Measurements from ENCODE around the gene ITGB2. TPM values are rescaled to one million over a fixed set of nuclear protein-coding genes. Genes with fewer than 3 reads are reported as not detected.

The ITGB2 gene
- polyA plus RNA-seq, 1 of the 3 experiments (the other 2 are of a cell fraction), result 0.77 TPM

DNA sequence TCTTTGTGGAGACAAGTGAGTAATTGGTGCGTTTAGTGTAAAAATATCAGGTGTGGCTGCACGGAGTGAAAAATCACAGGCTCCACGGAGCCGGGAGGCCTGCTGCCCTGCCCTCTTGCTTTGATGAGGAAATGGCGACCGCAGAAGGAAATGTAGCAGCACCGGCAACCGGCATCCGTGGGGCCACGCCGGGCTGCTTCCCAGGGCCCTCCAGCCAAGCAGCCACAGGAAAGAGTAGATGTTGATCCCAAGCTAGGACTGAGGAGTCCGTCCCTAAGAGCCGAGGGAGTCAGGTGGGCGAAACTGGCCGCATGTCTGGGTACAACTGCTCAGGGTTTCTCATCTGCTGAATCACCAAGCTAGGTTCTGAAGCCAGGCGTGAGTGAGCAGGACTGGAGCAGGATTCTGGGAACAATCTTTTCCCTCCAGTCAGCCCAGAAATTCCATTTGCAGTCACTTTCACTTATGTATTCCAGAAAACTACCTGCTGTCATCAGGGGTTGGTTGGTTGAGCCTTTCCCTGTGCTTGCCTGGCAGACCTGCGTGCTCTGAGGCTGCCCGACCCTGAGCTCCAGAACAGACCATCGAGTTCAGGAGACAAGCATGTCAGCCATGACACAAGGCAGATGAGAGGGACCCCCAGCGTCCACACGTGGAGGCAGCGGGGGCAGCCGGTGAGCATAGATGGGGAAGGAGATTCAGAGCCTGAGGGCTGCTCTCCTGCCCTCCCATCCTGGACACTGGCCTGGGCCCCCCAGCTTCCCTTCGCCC lies 5.8 kb upstream of the ITGB2 start (continued):
- TF ChIP-seq USF2 (IDR thresholded peaks at IDR 0.05; ENCODE audit: borderline replicate concordance, low read depth, low read length) (no peak), GABPA (IDR thresholded peaks at IDR 0.05; ENCODE audit: low read depth) (no peak), SMC3 (IDR thresholded peaks at IDR 0.05; ENCODE audit: low read depth, low read length) (no peak), YY1 (IDR thresholded peaks at IDR 0.05; ENCODE audit: low read depth) (no peak), USF1 (IDR thresholded peaks at IDR 0.05; ENCODE audit: borderline replicate concordance, low read depth) (no peak), RAD21 (IDR thresholded peaks at IDR 0.05; ENCODE audit: low read length) (no peak), GATA2 (CRISPR knock-in tag; IDR thresholded peaks at IDR 0.05) (no peak), NRF1 (IDR thresholded peaks at IDR 0.05; ENCODE audit: low read depth, low read length) (no peak)

GRCh38 chr21:44925378-44925755 lies 4.7 kb upstream of the ITGB2 start:
- TF ChIP-seq, protein P1, sequence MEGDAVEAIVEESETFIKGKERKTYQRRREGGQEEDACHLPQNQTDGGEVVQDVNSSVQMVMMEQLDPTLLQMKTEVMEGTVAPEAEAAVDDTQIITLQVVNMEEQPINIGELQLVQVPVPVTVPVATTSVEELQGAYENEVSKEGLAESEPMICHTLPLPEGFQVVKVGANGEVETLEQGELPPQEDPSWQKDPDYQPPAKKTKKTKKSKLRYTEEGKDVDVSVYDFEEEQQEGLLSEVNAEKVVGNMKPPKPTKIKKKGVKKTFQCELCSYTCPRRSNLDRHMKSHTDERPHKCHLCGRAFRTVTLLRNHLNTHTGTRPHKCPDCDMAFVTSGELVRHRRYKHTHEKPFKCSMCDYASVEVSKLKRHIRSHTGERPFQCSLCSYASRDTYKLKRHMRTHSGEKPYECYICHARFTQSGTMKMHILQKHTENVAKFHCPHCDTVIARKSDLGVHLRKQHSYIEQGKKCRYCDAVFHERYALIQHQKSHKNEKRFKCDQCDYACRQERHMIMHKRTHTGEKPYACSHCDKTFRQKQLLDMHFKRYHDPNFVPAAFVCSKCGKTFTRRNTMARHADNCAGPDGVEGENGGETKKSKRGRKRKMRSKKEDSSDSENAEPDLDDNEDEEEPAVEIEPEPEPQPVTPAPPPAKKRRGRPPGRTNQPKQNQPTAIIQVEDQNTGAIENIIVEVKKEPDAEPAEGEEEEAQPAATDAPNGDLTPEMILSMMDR (IDR thresholded peaks at IDR 0.05), result no peak
- no peak for TF ChIP-seq MEF2A (IDR thresholded peaks at IDR 0.05; ENCODE audit: borderline replicate concordance, low read depth)
- TF ChIP-seq USF1 (IDR thresholded peaks at IDR 0.05; ENCODE audit: borderline replicate concordance, low read depth), result no peak
- TF ChIP-seq CHD2 (IDR thresholded peaks at IDR 0.05; ENCODE audit: low read length, partially characterized antibody), result no peak
- TF ChIP-seq, protein P2, sequence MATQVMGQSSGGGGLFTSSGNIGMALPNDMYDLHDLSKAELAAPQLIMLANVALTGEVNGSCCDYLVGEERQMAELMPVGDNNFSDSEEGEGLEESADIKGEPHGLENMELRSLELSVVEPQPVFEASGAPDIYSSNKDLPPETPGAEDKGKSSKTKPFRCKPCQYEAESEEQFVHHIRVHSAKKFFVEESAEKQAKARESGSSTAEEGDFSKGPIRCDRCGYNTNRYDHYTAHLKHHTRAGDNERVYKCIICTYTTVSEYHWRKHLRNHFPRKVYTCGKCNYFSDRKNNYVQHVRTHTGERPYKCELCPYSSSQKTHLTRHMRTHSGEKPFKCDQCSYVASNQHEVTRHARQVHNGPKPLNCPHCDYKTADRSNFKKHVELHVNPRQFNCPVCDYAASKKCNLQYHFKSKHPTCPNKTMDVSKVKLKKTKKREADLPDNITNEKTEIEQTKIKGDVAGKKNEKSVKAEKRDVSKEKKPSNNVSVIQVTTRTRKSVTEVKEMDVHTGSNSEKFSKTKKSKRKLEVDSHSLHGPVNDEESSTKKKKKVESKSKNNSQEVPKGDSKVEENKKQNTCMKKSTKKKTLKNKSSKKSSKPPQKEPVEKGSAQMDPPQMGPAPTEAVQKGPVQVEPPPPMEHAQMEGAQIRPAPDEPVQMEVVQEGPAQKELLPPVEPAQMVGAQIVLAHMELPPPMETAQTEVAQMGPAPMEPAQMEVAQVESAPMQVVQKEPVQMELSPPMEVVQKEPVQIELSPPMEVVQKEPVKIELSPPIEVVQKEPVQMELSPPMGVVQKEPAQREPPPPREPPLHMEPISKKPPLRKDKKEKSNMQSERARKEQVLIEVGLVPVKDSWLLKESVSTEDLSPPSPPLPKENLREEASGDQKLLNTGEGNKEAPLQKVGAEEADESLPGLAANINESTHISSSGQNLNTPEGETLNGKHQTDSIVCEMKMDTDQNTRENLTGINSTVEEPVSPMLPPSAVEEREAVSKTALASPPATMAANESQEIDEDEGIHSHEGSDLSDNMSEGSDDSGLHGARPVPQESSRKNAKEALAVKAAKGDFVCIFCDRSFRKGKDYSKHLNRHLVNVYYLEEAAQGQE (IDR thresholded peaks at IDR 0.05; ENCODE audit: low read depth, low read length), result no peak
- TF ChIP-seq SIN3A (IDR thresholded peaks at IDR 0.05; ENCODE audit: borderline replicate concordance, low read depth, low read length), result no peak
- TF ChIP-seq GABPA (IDR thresholded peaks at IDR 0.05; ENCODE audit: low read depth), result no peak
- no peak for DNase-seq
- H3K36me3 ChIP-seq (replicated peaks in 1 of 2; ENCODE audit: control insufficient read depth in 1 of 2, insufficient read depth in 2 of 2, low read length in 1 of 2), result no peaks in the 10 kb centered on the region
- H3K9me2 ChIP-seq, result no peaks in the 10 kb centered on the region
- peaks cover 31% of the 10 kb centered on the region; the same call in 1 of the 2 replicates for H3K27me3 ChIP-seq (ENCODE audit: insufficient read depth)
- H4K20me1 ChIP-seq (ENCODE audit: insufficient read depth), result peaks cover 7% of the 10 kb centered on the region; the same call in 1 of the 2 replicates
- no peak overlapping the region for H2AFZ ChIP-seq (ENCODE audit: low read depth)
- WGBS (ENCODE audit: low lambda C conversion rate), result 49% methylated on average over 1 of the region's 1 CpG
- CTCF ChIA-PET, result interaction anchor here (1.8 to 3.3 kb wide), 2 partner anchors 32 to 215 kb away, joined by 7 to 10 read pairs; no protein-coding TSS in a partner anchor
- H3K4me1 ChIP-seq (ENCODE audit: control insufficient read depth in 1 of 2, insufficient read depth in 2 of 2, low read depth in 1 of 2, low read length in 1 of 2), result peaks cover 9 to 27% of the 10 kb centered on the region in 2 experiments; a peak in 2 of 4 replicates
- H3K79me2 ChIP-seq (ENCODE audit: insufficient read depth), result no peaks in the 10 kb centered on the region
- H3K27ac ChIP-seq (ENCODE audit: low read depth in 2 of 2, low read length in 1 of 2), result no peak overlapping the region
- no peak overlapping the region for H3K9ac ChIP-seq
- no peak overlapping the region for H3K4me3 ChIP-seq (ENCODE audit: low read depth in 2 of 2, low read length in 1 of 2)
- no peak overlapping the region for H3K4me2 ChIP-seq
- H3K9me3 ChIP-seq, result no peaks in the 10 kb centered on the region
- POLR2A ChIA-PET, result no interaction called here
- H3F3A ChIP-seq (replicated peaks; ENCODE audit: insufficient read depth), result peaks cover 7% of the 10 kb centered on the region
